Stimulated activated CD8-positive, alpha-beta memory T cell treated with anti-CD3 and anti-CD28 coated beads, Interleukin-15, amount 100 ng/mL, for 4 hours (primary cell): Measurements from ENCODE around the gene CSNK1D.
"Not testable (repeated sequence)": the region's sequence is repeated elsewhere in the genome, so short reads cannot be mapped to it uniquely, and the experiment has no call there.

Experiments
- DNase-seq, 2 donors: peaks; one replicate each; pipeline ENCODE4 v3.0.0-alpha.2; 2020; ENCODE audit warnings: low read depth in 2 of 2

CSNK1D gene

DNA sequence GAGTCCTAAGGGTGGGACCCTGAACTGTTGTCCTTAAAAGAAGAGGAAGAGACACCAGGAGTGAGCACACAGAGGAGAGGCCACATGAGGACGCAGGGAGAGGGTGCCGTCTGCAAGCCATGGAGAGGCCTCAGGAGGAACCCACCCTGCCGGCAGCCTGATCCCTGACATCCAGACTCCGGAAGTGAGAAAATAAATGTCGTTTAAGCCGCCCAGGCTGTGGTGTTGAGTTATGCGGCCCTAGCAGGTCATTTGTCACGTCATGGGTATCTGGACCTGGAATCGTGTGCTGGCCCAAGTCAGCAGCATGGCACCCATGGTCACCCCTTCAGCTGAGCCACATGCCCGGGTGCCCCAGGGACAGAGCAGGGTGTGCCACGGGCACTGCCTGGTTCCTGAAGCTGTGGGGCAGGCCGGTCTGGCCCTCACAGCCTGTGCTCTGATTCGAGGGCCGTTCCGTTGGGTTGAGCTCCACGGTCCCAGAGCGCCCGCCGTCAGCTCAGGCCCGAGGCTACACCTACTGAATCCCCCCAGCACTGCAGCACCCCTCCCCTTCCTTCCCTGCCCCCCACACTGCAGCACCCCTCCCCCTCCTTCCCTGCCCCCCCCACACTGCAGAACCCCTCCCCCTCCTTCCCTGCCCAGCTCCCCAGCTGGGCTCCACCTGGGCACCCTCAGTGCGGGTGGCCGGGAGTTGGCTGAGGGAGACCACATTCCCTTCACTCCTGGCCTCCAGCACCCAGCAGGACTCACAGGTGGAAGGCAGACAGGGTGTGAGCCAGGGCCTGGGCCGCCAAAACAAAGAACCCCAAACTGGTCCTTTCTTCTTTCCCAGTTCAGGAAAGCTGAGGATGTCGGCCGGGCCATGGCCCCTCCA lies 58.2 kb downstream of the CSNK1D start:
- DNase-seq, result no peak

DNA sequence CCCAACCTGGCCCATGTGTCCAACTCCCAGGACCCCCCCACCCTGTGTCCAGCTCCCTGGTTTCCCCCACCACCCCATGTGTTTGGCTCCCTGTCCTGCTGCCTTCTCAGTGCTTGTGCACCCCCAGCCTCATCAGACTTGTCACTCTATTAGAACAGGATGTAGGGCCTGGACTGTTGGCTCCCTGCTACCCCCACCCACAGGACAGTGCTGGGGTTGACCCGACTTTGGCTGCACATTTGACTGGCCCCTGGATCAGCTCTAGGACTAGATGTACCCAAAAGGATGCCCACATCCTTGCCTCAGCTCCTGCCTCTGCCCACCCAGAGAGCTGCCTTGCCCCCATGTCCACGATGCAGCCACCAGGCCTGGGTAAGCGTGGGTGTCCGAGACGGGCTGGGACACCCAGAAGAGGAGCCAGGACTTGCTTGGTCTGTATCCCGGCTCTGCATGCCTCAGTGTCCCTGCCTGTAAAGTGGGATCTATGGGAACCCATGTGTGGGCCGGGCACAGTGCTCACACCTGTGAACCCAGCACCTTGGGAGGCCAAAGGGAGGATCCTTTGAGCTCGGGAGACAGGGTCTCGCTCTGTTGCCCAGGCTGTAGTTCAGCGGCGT lies 59.4 kb downstream of the CSNK1D start:
- no peak for DNase-seq

DNA sequence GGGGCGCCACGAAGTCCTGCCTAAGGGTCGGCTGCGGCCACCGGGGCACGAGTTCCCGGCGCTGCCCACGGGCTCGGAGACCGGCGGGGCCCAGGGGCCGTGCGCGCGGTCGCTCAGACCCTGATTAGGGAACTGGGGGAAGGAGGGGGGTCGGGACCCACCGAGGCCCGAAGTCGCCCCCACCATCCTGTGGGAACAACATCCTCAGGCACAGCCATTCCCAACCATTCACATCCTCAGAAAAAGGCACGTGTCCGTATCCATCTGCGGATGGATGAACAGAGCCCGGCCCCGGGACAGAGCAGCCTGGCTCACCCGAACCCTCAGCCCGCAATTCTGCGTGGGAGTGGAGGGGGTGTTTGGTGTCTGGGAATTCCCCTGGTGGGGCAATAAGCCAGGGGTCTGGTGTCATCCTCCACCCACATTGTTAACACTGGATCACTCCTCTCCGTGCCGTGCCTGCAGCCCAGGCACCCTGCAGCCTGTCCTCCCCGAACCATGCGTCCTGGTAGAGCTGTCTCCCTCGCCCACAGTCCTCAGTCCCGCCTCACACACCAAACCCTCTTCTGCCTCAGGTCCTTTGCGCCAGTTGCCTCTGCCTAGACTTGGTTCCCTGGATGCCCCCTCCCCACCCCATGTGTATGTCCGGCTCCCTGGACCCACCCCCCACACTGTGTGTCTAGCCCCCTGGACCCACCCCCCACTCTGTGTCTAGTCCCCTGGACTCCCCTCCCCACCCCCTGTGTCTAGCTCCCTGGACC lies 60.1 kb downstream of the CSNK1D start:
- peak; percentile 73 to 88 for DNase-seq

DNA sequence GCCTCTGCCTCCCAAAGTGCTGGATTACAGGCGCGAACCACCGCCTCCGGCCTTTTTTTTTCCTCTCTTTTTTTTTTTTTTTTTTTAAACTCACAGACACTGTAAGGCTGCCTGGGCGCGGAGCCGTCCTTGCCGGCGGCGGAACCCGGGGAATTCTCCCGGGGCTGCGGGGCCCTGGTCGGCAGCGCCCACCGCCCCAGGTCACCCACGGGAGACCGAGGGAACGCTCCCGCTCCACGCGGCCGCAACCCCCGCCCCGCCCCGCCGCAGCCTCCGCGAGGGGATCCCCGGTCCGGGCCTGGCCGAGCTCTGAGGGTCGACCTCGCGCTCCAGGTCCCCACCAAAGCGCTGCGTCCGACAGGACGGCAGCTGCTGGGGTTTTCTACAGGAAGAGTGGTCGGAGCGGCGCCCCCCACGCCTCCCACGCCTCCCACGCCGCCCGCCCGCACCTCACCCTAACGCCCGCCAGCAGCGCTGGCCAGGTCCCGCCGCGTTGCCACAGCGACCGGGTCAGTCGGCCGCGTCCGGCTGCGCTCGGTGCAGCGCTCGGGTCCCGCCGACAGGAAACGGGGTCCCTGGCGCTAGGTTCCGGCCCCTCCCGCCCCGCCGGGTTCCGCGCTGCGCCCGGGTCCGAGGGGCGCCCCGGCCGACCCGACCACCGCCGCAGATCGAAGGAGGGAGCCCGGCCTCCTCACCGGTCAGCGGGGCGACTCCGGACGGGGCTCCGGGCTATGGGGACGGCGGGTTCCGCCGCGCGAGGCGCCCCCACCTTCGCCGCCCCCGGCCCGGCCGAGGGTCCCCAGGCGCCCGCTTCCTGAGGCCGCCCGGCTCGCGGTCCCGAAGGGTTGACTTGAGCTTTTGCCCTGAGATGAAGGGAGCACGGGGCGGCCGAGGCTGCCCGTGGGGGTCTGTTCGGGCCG lies 60.9 kb downstream of the CSNK1D start, which contains the start of gene CCDC57:
CCDC57 (minus strand) TSS at position 512 of the 920 bp plus-strand sequence. CDS start 10,898 bp downstream, outside the sequence.
- peak in 1 of 2 donors; percentile 64 for DNase-seq

DNA sequence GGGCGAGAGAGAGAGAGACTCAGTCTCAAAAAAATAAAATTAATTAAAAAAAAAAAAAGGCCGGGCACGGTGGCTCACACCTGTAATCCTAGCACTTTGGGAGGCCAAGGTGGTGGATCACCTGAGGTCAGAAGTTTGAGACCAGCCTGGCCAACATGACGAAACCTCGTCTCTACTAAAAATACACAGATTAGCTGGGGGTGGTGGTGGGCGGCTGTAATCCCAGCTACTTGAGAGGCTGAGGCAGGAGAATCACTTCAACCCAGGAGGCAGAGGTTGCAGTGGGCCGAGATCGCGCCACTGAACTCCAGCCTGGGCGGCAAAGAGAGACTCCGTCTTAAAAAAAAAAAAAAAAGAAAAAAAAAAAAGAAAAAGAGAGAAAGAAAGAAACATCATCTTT lies 62.8 kb downstream of the CSNK1D start:
- DNase-seq, result not testable (repeated sequence)

DNA sequence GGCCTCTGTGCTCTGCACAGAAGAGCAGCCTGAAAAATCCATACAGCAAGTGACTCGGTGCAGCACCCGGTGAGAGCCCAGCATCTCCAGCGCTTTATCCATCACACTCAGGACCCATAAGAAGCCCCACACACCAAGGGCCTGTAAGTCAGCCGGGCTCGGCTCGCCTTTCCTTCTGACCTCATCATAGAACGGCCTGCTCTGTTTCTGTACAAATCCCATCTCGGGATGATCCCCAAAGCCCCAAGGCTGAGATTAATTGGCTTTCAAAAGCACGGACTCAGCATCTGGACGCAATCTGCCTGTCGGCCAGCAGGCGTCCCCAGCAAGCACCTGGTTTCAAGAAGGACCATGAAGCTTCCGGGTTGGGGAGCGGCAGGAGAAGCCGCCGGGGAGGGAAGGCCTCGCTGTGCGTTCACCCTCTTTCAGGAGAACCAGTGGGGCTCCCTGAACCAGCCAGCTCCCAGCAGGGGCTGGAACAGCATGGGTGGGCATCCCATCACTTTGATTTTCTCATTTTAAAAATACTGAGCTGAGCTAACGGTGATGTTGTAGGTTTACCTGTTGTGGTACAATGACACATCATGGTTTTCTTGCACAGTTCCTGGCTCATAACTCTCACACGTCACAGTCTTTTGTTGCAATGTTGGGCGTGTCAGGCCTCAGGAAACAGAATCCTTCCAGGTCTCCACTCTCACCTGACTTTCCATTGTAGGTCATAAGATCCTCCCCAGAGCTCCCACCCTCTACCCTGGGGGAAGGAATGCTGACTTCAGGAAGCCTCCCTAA lies 67.6 kb downstream of the CSNK1D start:
- DNase-seq, result peak; percentile 58 to 62

DNA sequence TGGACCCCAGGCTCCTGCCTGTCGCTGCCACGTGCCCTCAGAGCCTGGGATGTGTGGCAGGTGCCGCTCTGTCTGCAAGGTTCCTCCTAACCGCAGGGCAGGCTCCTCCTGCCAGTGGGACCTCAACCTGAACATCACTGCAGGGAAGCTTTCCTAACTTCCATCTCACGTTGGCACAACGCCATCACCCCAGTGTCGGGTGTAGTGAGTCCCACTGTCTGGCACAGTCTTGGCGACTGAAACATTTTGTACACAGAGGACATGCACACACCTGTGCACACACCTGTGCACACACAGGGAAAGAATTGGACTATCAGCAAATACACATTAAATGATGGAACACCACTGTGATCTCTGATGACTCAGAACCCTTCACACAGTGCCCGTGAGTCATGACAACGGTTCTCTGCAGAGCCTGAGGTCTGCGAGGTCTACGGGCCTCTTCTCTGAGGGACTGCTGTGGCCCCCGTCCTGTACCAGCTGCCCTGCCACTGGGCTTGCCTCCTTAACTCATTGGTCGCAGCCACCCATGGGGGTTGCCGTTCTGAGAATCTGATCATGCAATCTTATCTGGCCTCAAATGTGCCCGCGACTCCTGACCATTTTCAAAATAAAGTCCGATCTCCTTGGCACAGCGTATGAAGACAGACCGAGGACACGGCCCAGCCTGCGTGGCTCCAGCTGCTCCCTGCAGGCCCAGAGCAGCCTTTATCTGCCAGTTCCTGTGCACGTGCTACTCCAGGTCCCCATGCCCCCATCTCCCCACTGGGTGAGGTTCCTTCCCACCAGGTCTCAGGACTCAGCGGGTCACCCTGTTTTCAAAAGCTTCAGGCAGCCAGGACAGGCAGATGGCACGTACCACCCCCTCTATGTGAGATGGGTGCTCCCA lies 68.4 kb downstream of the CSNK1D start:
- DNase-seq, result no peak

DNA sequence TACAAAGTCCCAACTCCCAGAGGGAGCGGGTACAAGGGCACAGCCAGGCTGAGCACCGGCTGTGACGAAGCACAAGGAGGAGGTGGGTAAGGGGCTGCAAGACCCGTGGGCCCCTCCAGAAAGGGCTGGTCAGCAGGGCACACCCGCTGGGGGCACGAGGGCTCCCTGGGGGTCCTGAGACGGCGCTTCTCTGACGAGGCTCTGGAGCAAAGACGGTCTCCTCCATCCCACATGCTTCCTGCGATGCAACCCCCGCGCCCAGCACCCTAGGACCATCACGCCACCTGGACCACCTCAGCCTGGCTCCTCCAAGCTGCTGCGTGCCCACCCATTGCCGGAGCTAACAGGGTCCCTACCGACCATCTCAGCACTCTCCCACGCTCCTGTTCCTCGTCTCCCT lies 69.6 kb downstream of the CSNK1D start:
- no peak for DNase-seq

DNA sequence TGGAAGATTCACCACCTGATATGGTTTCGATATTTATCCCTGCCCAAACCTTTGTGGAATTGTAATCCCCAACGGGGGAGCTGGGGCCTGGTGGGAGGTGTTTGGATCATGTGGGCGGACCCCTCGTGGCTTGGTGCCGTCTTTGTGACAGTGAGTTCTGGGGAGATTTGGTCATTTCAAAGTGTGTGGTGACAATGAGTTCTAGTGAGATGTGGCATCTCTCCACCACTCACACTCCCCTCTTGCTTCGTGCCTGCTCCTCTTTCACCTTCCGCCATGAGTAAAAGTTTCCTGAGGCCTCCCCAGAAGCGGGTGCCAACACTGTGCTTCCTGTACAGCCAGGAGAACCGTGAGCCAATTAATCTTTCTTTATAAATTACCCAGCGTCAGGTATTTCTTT lies 70.5 kb downstream of the CSNK1D start:
- no peak for DNase-seq

DNA sequence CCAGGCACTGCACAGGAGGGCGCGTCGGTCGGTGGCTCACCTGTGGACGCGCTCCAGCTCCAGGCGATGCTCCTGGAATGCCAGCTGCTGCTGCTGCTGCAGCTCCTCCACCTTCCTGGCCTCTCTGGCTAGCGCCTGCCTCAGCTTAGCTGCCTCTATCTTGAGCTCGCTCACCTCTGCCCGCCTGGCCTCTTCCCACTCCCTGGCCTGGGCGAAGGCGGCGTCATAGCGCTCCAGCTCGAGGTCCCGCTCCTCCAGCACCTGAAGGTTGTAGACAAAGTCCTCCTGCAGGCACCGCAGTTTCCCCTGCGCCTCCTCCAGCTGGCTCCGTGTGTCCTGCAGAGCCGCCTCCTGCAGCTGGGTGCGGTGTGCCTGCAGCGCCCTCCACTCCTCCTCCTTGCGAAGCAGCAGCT lies 72.0 kb downstream of the CSNK1D start:
- DNase-seq, result no peak

DNA sequence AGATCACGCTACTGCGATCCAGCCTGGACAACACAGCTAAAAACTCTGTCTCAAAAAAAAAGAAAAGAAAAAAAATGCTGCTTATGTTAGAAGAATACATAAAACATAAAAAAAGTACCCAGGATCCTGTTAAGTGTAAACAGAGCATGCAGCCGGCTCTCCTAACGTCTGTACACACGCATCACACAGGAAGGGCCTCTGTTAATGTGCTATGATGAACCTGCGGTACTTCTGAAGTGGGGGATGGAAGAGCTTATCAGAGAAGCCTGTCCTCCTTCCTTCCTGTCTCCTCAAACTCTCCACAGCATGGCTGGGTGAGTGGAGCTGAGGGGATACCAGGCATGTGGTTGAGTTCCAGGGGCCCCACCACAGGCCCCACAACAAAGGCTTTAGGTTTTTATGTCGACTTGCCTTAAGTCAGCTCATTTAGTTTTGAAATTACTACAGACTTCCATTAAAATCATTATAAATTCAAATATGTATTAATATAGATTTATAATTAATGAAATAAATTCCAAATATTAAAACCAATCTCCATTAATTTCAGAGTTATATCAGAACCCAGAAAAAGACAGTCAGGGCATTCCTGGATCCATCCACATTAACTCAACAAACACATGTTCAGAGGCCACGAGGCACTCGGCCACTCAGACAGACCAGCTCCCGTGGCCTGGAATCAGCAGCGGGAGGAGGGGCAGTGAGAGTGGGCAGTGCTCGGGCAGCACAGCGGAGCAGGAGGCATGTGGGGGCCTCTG lies 72.6 kb downstream of the CSNK1D start:
- DNase-seq, result peak in 1 of 2 donors; percentile 51

DNA sequence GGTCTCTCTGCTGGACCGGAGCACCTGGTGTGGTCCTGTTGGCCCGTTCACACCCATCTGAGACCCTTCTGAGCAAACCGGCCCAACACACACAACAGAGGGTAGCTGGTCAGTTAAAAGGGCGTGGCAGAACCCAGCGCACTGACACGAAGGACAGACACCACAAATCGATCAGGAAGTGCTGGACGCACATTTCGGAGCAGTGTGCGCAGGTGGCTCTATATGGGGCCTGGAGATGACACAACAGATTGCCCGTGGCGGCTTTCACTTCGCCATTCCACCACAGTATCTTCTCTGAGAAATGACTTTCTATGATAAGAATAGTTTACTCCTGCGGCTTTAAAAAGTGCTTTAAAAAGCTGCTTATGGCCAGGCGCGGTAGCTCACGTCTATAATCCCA lies 73.4 kb downstream of the CSNK1D start:
- no peak for DNase-seq

DNA sequence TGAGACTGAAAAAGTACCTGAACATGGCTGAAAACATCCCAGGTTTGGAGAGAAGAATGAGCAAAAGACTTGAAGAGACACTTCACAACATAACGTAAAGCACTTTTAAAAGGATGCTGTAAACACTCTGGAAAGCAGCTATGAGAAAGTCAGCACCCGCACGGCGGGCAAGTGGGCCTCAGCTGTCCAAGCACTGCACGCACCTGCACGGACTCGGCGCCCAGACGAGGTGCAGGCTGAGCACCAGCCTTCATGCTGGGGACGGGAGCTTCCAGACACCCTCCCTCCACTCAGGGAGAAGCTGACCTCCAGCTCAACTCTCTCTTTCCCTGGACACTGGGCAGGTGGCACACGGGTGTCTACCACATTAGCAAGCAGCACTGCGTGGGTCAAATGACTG lies 74.0 kb downstream of the CSNK1D start:
- DNase-seq, result no peak

DNA sequence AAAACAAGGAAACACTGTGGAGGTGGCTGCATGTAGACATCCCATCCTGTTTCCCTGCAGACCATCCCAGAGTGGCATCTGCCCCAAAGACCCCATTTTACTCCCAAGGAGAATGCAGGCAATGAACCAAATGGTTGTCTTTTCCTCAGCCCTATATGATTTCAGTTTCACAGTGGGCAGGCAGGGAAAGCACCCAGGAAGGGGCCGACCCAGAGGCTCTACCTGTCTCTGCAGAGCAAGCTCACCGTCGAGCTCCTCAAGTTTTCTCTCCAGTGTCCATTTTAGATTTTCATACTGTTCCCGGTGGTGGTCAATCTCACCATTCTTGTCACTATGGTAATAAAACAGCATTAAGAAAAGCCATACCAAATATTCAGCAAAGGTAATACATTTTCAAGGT lies 75.4 kb downstream of the CSNK1D start:
- no peak for DNase-seq

DNA sequence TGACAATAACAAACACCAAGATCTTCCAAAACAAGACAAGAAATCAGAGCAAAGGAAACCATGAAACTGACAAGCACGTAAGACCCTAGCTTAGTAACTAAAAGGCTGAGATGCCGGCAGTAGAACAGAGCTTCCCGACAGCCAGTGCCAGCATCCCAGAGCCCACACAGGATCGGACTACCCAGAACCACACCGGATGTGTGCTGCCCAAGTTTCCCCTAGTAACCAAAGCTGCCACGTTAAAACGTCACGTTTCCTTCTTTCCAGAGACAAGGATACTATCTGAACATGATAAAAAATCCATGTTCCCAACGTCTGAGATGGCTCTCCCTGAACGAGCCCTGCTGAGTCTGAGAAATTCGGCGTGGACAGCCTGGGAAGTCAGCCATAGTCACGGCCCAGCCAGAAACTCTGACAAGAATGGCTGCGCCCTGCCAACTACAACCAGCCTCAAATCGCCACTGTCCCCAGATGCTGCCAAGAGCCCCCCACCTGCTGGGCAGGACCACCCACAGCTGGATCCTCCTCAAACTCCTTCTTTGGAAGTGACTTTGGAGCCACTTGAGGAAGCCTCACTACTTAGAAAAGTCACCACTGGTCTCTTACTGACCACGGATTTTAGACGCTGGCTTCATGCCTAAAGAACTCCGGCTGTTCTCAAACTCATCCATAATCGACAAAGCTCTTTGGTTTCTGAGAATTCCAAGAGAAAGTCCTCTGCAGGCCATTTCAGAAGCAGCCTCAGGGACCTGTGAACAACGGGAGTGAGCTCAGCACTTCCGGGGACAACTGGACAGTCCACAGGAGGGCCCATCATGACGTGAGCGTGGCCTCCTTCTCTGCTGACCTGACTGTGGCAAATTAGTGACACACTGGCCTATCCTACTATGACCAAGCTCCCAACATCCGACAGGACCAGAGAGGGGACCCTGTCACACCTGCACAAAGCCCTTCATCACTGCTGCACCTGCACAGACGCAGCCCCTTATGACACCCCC lies 77.5 kb downstream of the CSNK1D start:
- no peak for DNase-seq

DNA sequence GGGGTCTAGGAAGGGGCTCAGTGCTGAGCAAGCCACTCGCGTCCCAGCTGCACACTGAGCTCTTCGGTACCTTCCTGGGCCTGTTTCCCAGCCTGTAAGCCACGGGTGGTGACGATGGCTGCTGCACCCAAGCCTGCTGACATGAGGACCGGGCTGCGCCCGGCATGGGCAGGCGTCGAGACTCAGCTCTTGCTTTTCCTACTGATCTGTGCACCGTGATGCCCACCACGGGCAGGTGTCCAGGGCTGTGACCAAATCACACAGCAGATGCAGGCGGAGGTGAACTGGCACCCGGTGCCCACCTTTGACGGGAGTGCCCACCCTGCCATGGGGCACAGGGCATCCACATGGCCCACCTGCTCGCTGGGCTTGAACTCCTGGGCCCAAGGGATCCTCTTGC lies 78.7 kb downstream of the CSNK1D start:
- DNase-seq, result no peak

DNA sequence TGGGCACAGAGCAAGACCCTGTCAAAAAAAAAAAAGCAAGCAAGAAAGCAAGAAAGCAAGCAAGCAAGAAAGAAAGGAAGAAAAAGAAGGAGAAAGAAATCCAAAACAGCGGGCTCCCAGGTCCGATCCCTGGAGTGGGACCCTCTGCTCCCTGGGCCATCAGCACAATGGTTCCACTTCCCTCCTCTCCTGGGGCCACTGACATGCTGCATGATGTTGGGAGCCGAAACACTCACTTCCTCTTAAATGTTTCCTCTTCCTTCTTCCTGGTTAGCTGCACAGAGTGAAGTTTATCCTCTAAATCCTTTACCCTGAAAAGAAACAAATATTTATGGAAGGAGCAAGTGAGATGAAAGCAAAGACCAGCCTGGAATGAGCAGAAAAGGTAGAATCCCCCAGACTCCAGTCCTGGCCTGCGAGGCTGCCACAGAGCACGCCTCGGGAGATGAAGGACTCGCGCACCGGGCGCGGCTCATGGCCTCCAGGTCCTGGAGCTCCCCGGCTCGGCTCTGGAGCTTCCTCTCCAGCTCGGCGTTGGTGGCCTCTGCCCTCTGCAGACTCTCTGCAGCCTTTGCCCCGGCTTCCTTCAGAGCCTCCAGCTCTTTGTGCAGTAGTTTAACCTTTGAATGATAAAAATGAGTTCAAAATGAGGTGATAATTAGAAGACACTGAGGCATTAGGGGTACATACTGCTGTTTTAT lies 79.8 kb downstream of the CSNK1D start:
- no peak for DNase-seq
